NCI-H2171 treated with DMSO at 0.1 percent for 48 hours (cell line): Measurements from ENCODE around the gene ATXN1.

Experiments used
- DNase-seq: peaks from one replicate; lab custom pipeline; 2025; lab: John Stamatoyannopoulos, UW

ATXN1 gene

GRCh38 chr6:16533721-16534136, 227.5 kb downstream of the ATXN1 start:
- no peak for DNase-seq

GRCh38 chr6:16533210-16533609, 228.1 kb downstream of the ATXN1 start:
- no peak for DNase-seq

- DNase-seq: no peak
These were observed 233.6 kb downstream of the ATXN1 start for GRCh38 chr6:16527691-16528090.

- DNase-seq: no peak
These were observed 236.9 kb downstream of the ATXN1 start for GRCh38 chr6:16524380-16524707.

GRCh38 chr6:16523606-16524379, 237.5 kb downstream of the ATXN1 start:
- DNase-seq: no peak

- DNase-seq: no peak
These were observed 238.3 kb downstream of the ATXN1 start for GRCh38 chr6:16522937-16523336.

GRCh38 chr6:16521528-16521927, 239.7 kb downstream of the ATXN1 start:
- no peak for DNase-seq

GRCh38 chr6:16519265-16520242, 241.7 kb downstream of the ATXN1 start:
- no peak for DNase-seq

GRCh38 chr6:16518265-16518664, 243.0 kb downstream of the ATXN1 start:
- DNase-seq: no peak

GRCh38 chr6:16514249-16514648, 247.0 kb downstream of the ATXN1 start:
- no peak for DNase-seq

- no peak for DNase-seq
These were observed 248.5 kb downstream of the ATXN1 start for GRCh38 chr6:16512544-16513290.

- no peak for DNase-seq
These were observed 249.4 kb downstream of the ATXN1 start for GRCh38 chr6:16511723-16512489.

- no peak for DNase-seq
These were observed 250.1 kb downstream of the ATXN1 start for GRCh38 chr6:16511040-16511660.

- DNase-seq: no peak
These were observed 251.0 kb downstream of the ATXN1 start for GRCh38 chr6:16510245-16510644.

GRCh38 chr6:16508959-16509358, 252.3 kb downstream of the ATXN1 start:
- DNase-seq: no peak

- DNase-seq: no peak
These were observed 255.4 kb downstream of the ATXN1 start for GRCh38 chr6:16505711-16506357.

- DNase-seq: no peak
These were observed 256.7 kb downstream of the ATXN1 start for GRCh38 chr6:16504609-16505008.

GRCh38 chr6:16503970-16504415, 257.3 kb downstream of the ATXN1 start:
- DNase-seq: no peak

GRCh38 chr6:16503241-16503775, 258.0 kb downstream of the ATXN1 start:
- DNase-seq: no peak

- DNase-seq: no peak
These were observed 262.3 kb downstream of the ATXN1 start for GRCh38 chr6:16498957-16499356.
